Omental fat pad (tissue), 4 donors: ENCODE results near the gene FGF6. TPM values are rescaled to one million over a fixed set of nuclear protein-coding genes. Genes with fewer than 3 reads are reported as not detected.
"Not testable (repeated sequence)": the region's sequence is repeated elsewhere in the genome, so short reads cannot be mapped to it uniquely, and the experiment has no call there.

Source experiments
- ATAC-seq: fragments of 150-250 bp; one replicate; pipeline ENCODE4 v1.9.1; 2016; ENCODE audit warnings: mild to moderate bottlenecking, moderate library complexity; ENCODE audit not compliant: low FRiP score
- DNase-seq: peaks from one replicate; pipeline ENCODE4 v3.0.0-alpha.2; 2019; ENCODE audit warnings: low spot score
- total RNA-seq, 4 donors: library from RNA; depleted of rRNA; stranded (reverse); fragments of >200 nt; gene quantifications; one replicate each; pipeline ENCODE4 v1.1.0, GENCODE V29; 2016
- TF ChIP-seq, protein P1 (sequence below), 3 donors: fragments of 450-650 bp; IDR thresholded peaks; one replicate each; pipeline ENCODE4 v1.5.1; 2016 to 2017; ENCODE audit warnings: antibody characterized with exemption in 3 of 3, mild to moderate bottlenecking in 3 of 3, moderate library complexity in 2 of 3

FGF6 gene
- total RNA-seq, 4 donors from 2014 or later, result not detected

DNA sequence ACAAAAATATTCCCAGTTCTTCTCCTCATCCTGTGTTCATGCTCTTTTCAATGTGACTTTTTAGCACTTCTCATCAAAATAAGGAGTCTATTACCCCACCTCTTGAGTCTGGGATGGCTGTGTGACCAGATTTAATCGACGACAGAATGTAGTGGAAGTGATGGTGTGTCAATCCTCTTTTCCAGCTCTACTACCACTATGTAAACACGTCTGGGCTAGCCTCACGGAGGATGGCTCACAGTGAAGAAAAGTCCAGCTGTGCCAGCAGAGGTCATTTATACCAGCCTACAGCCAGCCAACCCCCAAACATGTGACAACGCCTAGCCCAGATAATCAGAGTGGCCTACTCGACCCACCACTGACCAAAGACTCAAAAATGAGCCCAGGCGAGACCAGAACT lies 37.3 kb upstream of the FGF6 start:
- TF ChIP-seq, protein P1, sequence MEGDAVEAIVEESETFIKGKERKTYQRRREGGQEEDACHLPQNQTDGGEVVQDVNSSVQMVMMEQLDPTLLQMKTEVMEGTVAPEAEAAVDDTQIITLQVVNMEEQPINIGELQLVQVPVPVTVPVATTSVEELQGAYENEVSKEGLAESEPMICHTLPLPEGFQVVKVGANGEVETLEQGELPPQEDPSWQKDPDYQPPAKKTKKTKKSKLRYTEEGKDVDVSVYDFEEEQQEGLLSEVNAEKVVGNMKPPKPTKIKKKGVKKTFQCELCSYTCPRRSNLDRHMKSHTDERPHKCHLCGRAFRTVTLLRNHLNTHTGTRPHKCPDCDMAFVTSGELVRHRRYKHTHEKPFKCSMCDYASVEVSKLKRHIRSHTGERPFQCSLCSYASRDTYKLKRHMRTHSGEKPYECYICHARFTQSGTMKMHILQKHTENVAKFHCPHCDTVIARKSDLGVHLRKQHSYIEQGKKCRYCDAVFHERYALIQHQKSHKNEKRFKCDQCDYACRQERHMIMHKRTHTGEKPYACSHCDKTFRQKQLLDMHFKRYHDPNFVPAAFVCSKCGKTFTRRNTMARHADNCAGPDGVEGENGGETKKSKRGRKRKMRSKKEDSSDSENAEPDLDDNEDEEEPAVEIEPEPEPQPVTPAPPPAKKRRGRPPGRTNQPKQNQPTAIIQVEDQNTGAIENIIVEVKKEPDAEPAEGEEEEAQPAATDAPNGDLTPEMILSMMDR (IDR thresholded peaks at IDR 0.05), result no peak

DNA sequence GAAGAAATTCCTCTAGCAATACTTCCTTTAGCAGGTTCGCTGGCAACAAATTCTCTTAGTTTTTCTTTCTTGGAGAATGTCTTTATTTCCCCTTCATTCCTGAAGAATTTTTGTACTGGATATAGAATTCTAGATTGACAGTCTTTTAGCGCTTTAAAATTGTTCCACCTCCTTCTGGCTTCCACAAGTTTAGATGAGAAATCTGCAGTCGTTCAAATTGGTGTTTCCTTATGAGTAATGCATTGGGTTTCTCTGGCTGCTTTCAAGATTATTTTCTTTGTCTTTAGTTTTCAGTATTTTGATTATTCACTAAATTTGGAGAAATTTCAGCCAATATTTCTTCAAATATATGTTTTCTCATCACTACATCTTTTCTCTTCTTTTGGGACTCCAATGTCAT lies 33.3 kb upstream of the FGF6 start:
- TF ChIP-seq, protein P1 (IDR thresholded peaks at IDR 0.05), result no peak
- no peak for DNase-seq
- no peak for ATAC-seq

More for the DNA sequence above, 37.3 kb upstream of the FGF6 start:
- ATAC-seq (no peak), DNase-seq (no peak)

DNA sequence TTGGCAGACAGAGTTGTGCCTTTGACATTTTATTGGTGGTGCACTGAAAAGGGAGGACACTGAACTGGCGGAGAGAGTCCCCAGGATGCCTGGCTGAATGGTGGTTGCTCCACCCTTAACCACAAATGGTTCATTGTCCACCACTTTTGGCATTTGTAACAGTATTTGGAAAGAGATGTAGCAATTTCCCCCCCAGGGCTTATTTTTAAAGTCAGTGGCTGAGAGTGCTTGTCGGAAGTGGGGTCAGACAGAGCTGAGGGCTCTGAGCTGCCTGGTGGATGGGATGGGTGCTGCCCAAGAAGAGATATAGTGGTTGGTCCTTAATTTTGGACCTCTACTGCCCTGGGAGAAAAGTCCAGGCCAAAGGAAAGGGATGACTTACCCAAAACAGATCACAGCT lies 31.5 kb upstream of the FGF6 start:
- TF ChIP-seq, protein P1 (IDR thresholded peaks at IDR 0.05), result no peak
- no peak for ATAC-seq
- DNase-seq, result no peak

DNA sequence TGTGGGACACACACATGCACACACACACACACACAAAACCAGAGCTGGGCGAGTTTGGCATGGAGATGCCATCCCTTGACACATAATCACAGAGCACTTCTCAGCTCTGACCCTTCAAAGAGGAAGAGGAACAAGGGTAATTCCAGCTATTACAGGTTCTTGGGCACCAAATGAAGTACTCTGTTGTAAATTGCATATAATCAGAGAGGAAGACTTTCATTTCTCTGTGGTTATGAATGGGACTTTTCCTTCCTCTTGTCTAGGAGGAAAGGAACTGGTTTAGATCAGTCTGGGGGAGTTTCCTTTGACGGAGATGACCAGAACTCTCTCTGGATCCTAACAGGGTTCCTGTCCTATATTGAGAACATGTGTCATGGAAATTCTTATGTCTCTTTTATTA lies 26.4 kb upstream of the FGF6 start:
- ATAC-seq (no peak), DNase-seq (no peak)
- TF ChIP-seq, protein P1 (IDR thresholded peaks at IDR 0.05), result no peak

DNA sequence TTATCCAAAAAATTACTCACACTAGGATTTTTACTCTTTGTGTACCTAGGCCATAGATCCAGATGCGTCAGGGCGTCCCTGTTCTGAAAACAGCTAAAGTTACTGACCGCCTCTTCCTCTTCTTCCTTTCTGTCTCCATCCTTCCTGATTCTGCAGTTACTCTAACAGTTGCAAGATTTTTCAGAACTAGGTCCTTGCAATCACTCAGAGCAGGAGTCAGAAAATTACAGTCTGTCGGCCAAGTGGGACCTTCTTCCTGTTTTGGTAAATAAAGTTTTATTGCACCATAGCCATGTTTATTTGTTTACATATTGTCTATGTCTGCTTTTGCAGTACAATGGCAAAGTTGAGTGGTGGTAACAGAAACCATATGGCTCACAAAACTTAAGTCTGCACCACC lies 25.6 kb upstream of the FGF6 start:
- no peak for ATAC-seq
- DNase-seq, result no peak
- TF ChIP-seq, protein P1 (IDR thresholded peaks at IDR 0.05), result no peak

DNA sequence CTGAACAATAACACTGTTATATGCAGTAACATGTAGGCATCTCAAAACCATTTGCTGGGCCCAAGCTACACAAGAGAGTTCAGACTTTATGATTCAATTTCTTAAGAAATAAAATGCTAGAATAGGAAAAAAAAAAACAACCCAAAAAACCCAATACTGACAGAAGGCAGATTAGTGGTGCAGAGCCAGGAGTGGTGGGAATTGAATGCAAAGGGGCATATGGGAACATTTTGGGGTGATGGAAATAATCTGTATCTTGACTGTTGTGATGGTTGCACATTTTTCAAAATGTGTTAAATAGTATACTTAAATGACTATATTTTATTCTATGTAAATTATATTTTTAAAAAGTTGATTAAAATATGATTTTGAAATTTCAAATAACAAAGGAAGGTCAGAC lies 23.4 kb upstream of the FGF6 start:
- ATAC-seq (no peak), DNase-seq (no peak)
- TF ChIP-seq, protein P1 (IDR thresholded peaks at IDR 0.05), result no peak

DNA sequence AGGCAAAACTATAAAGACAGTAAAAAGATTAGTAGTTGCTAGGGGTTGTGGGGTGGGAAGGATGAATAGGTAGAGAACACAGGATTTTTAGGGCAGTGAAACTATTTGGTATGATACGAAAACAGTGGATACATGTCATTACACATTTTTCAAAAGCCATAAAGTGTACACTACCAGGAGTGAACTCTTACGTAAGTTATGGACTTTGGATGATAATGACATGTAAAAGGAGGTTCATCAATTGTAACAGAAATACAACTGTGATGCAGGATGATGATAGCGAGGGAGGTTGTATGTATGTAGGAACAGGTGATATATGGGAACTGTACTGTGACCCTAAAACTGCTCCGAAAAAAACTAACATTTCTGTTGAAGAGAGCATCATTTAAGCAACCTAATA lies 15.1 kb upstream of the FGF6 start:
- TF ChIP-seq, protein P1 (IDR thresholded peaks at IDR 0.05), result no peak
- DNase-seq (no peak), ATAC-seq (no peak)

DNA sequence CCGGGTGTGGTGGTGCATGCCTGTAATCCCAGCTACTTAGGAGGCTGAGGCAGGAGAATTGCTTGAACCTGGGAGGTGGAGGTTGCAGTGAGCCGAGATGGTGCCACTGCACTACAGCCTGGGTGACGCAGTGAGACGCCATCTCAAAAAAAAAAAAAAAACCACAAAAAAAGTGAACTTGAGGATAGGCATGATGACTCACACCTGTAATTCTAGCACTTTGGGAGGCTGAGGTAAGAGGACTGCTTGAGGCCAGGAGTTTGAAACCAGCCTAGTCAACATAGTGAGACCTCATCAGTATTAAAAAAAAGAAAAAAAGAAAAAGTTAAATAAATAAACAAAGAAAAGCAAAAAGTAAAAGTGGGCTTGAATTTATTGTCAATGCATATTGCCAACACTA lies 10.2 kb upstream of the FGF6 start:
- ATAC-seq, DNase-seq: not testable (repeated sequence)
